ENCODE results near the gene APAF1. TPM values are rescaled to one million over a fixed set of nuclear protein-coding genes. Genes with fewer than 3 reads are reported as not detected.

APAF1 gene
- total and polyA plus RNA-seq, 10 of the 15 experiments (the other 5 are each of a cell fraction or from before 2014, with no cell fraction given) = 4.2 to 19.1 (median 14.2) TPM

DNA sequence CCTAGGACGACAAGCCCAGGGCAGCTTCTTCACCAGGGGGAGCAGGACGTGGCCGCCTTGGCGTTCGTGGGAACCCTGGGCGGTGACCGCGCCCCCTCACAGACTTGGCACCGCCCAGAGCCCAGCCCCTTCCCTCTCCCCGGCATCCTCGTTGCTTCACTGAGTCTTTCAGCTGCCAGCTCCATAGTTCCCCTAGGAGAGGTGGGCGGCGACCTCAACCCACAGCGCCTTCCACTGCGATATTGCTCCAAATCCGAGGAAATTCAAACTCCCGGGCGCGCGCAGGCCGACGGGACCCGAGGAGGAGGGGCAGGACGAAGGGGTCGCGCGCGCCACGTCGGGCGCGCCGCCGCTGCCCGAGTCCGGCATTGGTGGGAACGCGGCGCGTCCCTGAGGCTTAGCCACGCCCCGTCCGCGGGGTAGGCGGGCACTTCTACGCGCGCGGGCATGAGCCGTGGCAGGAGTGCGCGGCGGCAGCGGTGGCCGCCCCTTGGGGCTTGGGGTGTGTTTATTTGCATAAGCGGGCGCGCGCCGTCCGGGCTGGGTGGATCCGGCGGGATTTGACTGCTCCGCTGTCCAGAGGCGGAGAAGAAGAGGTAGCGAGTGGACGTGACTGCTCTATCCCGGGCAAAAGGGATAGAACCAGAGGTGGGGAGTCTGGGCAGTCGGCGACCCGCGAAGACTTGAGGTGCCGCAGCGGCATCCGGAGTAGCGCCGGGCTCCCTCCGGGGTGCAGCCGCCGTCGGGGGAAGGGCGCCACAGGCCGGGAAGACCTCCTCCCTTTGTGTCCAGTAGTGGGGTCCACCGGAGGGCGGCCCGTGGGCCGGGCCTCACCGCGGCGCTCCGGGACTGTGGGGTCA is at the start of gene APAF1, which contains the start of gene IKBIP (continued):
- TF ChIP-seq, protein P1, sequence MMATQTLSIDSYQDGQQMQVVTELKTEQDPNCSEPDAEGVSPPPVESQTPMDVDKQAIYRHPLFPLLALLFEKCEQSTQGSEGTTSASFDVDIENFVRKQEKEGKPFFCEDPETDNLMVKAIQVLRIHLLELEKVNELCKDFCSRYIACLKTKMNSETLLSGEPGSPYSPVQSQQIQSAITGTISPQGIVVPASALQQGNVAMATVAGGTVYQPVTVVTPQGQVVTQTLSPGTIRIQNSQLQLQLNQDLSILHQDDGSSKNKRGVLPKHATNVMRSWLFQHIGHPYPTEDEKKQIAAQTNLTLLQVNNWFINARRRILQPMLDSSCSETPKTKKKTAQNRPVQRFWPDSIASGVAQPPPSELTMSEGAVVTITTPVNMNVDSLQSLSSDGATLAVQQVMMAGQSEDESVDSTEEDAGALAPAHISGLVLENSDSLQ (IDR thresholded peaks at IDR 0.05) = no peak; the same call in 1 of the 2 replicates
- TF ChIP-seq SP1 (IDR thresholded peaks at IDR 0.05; ENCODE audit: low read depth, low read length) (peak; percentile 61), NFXL1 (IDR thresholded peaks at IDR 0.05; ENCODE audit: borderline replicate concordance) (no peak), SUZ12 (IDR thresholded peaks at IDR 0.05; ENCODE audit: unreplicated experiment) (no peak), MTA2 (IDR thresholded peaks at IDR 0.05; ENCODE audit: low read depth) (no peak), JUND (IDR thresholded peaks at IDR 0.05; ENCODE audit: low read depth, low read length) (no peak), SMC3 (IDR thresholded peaks at IDR 0.05; ENCODE audit: borderline replicate concordance, low read length) (no peak), TAF1 (IDR thresholded peaks at IDR 0.05; ENCODE audit: borderline replicate concordance, low read depth, low read length) (peak; percentile 75), HDGF (IDR thresholded peaks at IDR 0.05) (no peak), CREM (IDR thresholded peaks at IDR 0.05; ENCODE audit: low read depth) (0 out of 2 replicates have a peak, but pooled peaks have one; percentile 40), NFYA (IDR thresholded peaks at IDR 0.05; ENCODE audit: borderline replicate concordance, low read depth, low read length) (no peak), ESRRA (IDR thresholded peaks at IDR 0.05; ENCODE audit: low read length) (no peak), BRCA1 (IDR thresholded peaks at IDR 0.05; ENCODE audit: low read depth, low read length) (no peak), LARP7 (IDR thresholded peaks at IDR 0.05) (peak; percentile 31), MYC (IDR thresholded peaks at IDR 0.05; ENCODE audit: insufficient read depth, insufficient read length, insufficient replicate concordance, low read length, severe bottlenecking) (no peak)
- TF ChIP-seq, protein P2, sequence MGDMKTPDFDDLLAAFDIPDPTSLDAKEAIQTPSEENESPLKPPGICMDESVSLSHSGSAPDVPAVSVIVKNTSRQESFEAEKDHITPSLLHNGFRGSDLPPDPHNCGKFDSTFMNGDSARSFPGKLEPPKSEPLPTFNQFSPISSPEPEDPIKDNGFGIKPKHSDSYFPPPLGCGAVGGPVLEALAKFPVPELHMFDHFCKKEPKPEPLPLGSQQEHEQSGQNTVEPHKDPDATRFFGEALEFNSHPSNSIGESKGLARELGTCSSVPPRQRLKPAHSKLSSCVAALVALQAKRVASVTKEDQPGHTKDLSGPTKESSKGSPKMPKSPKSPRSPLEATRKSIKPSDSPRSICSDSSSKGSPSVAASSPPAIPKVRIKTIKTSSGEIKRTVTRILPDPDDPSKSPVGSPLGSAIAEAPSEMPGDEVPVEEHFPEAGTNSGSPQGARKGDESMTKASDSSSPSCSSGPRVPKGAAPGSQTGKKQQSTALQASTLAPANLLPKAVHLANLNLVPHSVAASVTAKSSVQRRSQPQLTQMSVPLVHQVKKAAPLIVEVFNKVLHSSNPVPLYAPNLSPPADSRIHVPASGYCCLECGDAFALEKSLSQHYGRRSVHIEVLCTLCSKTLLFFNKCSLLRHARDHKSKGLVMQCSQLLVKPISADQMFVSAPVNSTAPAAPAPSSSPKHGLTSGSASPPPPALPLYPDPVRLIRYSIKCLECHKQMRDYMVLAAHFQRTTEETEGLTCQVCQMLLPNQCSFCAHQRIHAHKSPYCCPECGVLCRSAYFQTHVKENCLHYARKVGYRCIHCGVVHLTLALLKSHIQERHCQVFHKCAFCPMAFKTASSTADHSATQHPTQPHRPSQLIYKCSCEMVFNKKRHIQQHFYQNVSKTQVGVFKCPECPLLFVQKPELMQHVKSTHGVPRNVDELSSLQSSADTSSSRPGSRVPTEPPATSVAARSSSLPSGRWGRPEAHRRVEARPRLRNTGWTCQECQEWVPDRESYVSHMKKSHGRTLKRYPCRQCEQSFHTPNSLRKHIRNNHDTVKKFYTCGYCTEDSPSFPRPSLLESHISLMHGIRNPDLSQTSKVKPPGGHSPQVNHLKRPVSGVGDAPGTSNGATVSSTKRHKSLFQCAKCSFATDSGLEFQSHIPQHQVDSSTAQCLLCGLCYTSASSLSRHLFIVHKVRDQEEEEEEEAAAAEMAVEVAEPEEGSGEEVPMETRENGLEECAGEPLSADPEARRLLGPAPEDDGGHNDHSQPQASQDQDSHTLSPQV (IDR thresholded peaks at IDR 0.05) = no peak
- TF ChIP-seq, protein P3, sequence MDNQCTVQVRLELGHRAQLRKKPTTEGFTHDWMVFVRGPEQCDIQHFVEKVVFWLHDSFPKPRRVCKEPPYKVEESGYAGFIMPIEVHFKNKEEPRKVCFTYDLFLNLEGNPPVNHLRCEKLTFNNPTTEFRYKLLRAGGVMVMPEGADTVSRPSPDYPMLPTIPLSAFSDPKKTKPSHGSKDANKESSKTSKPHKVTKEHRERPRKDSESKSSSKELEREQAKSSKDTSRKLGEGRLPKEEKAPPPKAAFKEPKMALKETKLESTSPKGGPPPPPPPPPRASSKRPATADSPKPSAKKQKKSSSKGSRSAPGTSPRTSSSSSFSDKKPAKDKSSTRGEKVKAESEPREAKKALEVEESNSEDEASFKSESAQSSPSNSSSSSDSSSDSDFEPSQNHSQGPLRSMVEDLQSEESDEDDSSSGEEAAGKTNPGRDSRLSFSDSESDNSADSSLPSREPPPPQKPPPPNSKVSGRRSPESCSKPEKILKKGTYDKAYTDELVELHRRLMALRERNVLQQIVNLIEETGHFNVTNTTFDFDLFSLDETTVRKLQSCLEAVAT (IDR thresholded peaks at IDR 0.05) = 0 out of 2 replicates have a peak, but pooled peaks have one; percentile 14
- TF ChIP-seq, protein P4, sequence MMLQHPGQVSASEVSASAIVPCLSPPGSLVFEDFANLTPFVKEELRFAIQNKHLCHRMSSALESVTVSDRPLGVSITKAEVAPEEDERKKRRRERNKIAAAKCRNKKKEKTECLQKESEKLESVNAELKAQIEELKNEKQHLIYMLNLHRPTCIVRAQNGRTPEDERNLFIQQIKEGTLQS (IDR thresholded peaks at IDR 0.05; ENCODE audit: borderline replicate concordance, extremely low read depth, low read depth, low read length) = no peak
- TF ChIP-seq, protein P5, sequence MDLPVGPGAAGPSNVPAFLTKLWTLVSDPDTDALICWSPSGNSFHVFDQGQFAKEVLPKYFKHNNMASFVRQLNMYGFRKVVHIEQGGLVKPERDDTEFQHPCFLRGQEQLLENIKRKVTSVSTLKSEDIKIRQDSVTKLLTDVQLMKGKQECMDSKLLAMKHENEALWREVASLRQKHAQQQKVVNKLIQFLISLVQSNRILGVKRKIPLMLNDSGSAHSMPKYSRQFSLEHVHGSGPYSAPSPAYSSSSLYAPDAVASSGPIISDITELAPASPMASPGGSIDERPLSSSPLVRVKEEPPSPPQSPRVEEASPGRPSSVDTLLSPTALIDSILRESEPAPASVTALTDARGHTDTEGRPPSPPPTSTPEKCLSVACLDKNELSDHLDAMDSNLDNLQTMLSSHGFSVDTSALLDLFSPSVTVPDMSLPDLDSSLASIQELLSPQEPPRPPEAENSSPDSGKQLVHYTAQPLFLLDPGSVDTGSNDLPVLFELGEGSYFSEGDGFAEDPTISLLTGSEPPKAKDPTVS (IDR thresholded peaks at IDR 0.05; ENCODE audit: low read depth, low read length) = no peak
- TF ChIP-seq, protein P6, sequence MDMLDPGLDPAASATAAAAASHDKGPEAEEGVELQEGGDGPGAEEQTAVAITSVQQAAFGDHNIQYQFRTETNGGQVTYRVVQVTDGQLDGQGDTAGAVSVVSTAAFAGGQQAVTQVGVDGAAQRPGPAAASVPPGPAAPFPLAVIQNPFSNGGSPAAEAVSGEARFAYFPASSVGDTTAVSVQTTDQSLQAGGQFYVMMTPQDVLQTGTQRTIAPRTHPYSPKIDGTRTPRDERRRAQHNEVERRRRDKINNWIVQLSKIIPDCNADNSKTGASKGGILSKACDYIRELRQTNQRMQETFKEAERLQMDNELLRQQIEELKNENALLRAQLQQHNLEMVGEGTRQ (IDR thresholded peaks at IDR 0.05; ENCODE audit: borderline replicate concordance, low read depth, low read length) = no peak
